Karpas-422 (cell line): Measurements from ENCODE around the gene MPPED1. TPM values are rescaled to one million over a fixed set of nuclear protein-coding genes. Genes with fewer than 3 reads are reported as not detected.

Source experiments
- DNase-seq: peaks from one replicate; pipeline ENCODE4 v3.0.0-alpha.2; 2015
- H2AFZ ChIP-seq: fragments of 200-600 bp; sonication (generic); 2 replicates; pipeline ENCODE4 v1.6.1; 2014; ENCODE audit warnings: antibody characterized with exemption, low read length, mixed read lengths
- H3K27ac ChIP-seq: fragments of 200-600 bp; sonication (generic); 2 replicates; pipeline ENCODE4 v1.5.1; 2014; ENCODE audit warnings: mild to moderate bottlenecking, low read length, moderate library complexity
- H3K27me3 ChIP-seq: fragments of 200-600 bp; sonication (generic); 2 replicates; pipeline ENCODE4 v1.6.1; 2014; ENCODE audit warnings: low read length, mixed read lengths
- H3K36me3 ChIP-seq: fragments of 200-600 bp; sonication (generic); 2 replicates; pipeline ENCODE4 v1.6.1; 2014; ENCODE audit warnings: low read length, mixed read lengths; ENCODE audit not compliant: insufficient read depth
- H3K4me1 ChIP-seq: fragments of 200-600 bp; sonication (generic); 2 replicates; pipeline ENCODE4 v1.6.1; 2014; ENCODE audit warnings: mild to moderate bottlenecking, low read length, mixed read lengths
- H3K4me2 ChIP-seq: fragments of 200-600 bp; sonication (generic); 2 replicates; pipeline ENCODE4 v1.6.1; 2014; ENCODE audit warnings: low read length, low read depth, mild to moderate bottlenecking; ENCODE audit not compliant: poor library complexity, severe bottlenecking
- H3K4me3 ChIP-seq: fragments of 200-600 bp; sonication (generic); 2 replicates; pipeline ENCODE4 v1.5.1; 2014; ENCODE audit warnings: mild to moderate bottlenecking, antibody characterized with exemption, low read length, mixed read lengths
- H3K79me2 ChIP-seq: fragments of 200-600 bp; sonication (generic); 2 replicates; pipeline ENCODE4 v1.6.1; 2014; ENCODE audit warnings: mild to moderate bottlenecking, low read length, mixed read lengths
- H3K9ac ChIP-seq: fragments of 200-600 bp; sonication (generic); 2 replicates; pipeline ENCODE4 v1.6.0; 2014; ENCODE audit warnings: low read length
- H3K9me2 ChIP-seq: fragments of 200-600 bp; sonication (generic), shearing (Covaris generic); replicated peaks from 2 replicates; pipeline ENCODE4 v1.6.0; 2014; ENCODE audit warnings: mild to moderate bottlenecking, low read length, moderate library complexity; ENCODE audit not compliant: insufficient read depth
- H3K9me3 ChIP-seq: fragments of 300-700, 200-600 bp; sonication (generic); 2 replicates; pipeline ENCODE4 v1.6.1; 2014; ENCODE audit warnings: low read length, mixed read lengths
- H4K20me1 ChIP-seq: fragments of 200-600 bp; sonication (generic); 2 replicates; pipeline ENCODE4 v1.6.1; 2014; ENCODE audit warnings: mild to moderate bottlenecking, antibody characterized with exemption, low read length, low read depth; ENCODE audit not compliant: insufficient read depth
- total RNA-seq: library from RNA; depleted of rRNA; stranded (reverse); fragments of >200 nt; shearing (Covaris generic); gene quantifications from 2 replicates; pipeline ENCODE4 v1.2.3, GENCODE V29; 2014; ENCODE audit warnings: low replicate concordance

The MPPED1 gene
- total RNA-seq, 1 experiment from 2014 or later = 0.15 TPM

DNA sequence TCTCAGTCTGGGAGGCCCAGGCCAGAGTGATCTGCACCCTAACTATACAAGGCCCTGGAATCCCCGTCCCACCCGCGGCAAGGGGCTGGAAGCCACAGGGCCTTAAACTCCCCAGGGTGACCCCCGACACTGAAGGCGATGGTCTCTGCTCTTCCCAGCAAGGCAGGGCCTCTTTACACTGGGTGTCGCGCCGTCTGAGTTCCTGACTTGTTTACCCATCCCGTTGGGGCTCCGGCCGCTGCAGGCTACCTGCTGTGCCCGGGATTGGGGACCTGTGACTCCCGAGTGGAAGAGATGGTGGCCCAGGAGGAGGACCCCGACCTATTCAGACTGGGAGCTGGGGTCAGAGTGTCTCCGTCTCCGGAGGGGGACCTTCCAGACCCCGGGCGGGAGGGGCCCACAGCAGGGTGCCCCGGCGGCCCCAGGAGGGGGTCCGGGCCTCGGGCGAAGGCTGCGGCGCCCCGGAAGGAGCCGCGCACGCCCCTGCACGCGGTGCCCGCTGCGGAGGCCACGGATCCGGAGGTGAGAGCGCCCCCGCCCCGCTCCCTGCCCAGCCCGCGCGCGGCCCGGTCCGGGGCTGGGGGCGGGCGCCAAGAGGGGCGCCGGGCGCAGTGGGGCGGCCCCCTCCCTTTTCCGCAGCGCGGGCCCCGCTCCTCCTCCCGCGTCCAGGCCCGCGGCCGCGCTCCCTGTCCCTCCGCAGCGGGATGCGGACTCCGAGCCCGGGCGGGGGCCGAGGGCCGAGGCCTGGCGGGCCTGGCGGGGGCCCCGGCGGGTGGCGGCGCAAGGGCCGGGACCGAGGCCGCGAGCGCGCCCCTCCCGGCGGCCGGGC, 560 bp upstream of the MPPED1 start:
- no peaks in the 10 kb centered on the region for H3K9me3 ChIP-seq
- no peaks in the 10 kb centered on the region for H3K79me2 ChIP-seq
- no peak overlapping the region for H3K27ac ChIP-seq
- no peaks in the 10 kb centered on the region for H3K27me3 ChIP-seq
- H3K4me1 ChIP-seq = no peaks in the 10 kb centered on the region
- no peaks in the 10 kb centered on the region for H3K9me2 ChIP-seq
- H3K4me3 ChIP-seq = no peak overlapping the region
- no peak for DNase-seq
- H2AFZ ChIP-seq = no peak overlapping the region
- no peak overlapping the region for H3K9ac ChIP-seq
- no peaks in the 10 kb centered on the region for H4K20me1 ChIP-seq
- H3K4me2 ChIP-seq = no peak overlapping the region
- H3K36me3 ChIP-seq = no peaks in the 10 kb centered on the region

DNA sequence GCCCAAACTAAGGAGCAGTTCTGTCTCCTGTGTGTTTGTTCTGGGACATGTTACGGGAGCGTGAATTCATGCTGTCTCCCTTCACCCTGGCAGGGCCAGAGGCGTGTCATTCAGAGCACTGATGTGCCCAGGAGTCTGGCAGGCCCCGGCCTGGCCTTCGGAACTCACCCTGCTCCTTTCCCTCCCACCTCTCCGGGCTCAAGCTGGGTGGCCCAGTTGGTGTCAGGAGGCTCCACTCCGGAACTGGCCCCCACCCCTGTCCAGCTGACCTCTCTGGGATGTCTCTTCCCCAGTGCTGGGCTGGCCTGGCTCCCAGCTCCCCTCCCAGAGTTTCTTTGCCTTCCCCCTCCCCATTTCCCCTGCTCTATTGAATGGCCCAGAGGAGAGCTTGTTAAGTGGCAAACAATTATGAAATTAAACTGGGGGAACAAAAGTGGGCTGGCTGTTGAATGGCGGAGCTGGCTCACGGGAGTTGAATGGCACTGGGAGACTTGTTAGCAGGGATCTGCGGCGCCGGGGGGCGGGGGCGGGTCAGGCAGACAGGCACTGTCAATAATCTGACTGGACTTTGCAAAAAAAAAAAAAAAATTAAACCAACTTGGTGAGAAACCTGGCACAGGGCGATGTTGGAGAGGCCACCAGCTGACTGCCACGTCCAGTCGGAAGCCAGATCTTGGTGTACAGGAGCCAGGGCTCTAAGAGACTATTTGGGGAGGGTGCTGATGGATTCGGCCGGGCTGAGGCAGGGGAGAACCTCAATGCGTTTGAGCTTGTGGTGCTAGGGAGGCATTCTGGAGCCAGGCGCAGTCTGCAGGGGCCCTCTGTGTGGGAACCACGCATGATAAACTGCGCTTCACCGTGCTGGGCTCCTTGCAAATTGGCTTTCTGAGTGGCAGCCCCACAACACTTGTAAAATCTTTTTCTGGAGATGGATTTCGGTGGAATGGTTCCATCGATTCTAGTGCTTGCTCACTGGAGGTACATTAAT, 1.3 kb downstream of the MPPED1 start:
- H3K9me3 ChIP-seq = no peaks in the 10 kb centered on the region
- no peak overlapping the region for H2AFZ ChIP-seq
- no peak overlapping the region for H3K4me2 ChIP-seq
- no peaks in the 10 kb centered on the region for H3K9me2 ChIP-seq
- no peak for DNase-seq
- no peak overlapping the region for H3K4me3 ChIP-seq
- H3K9ac ChIP-seq = no peak overlapping the region
- no peaks in the 10 kb centered on the region for H3K27me3 ChIP-seq
- H4K20me1 ChIP-seq = no peaks in the 10 kb centered on the region
- H3K27ac ChIP-seq = no peak overlapping the region
- no peaks in the 10 kb centered on the region for H3K79me2 ChIP-seq
- no peaks in the 10 kb centered on the region for H3K4me1 ChIP-seq
- no peaks in the 10 kb centered on the region for H3K36me3 ChIP-seq

- Histone ChIP-seq H3K4me3 (no peak overlapping the region), H3K4me2 (no peak overlapping the region), H3K9me2 (no peaks in the 10 kb centered on the region), H3K79me2 (no peaks in the 10 kb centered on the region), H2AFZ (no peak overlapping the region), H3K36me3 (no peaks in the 10 kb centered on the region), H3K9ac (no peak overlapping the region), H3K9me3 (no peaks in the 10 kb centered on the region), H3K4me1 (no peaks in the 10 kb centered on the region), H3K27me3 (no peaks in the 10 kb centered on the region), H3K27ac (no peak overlapping the region), H4K20me1 (no peaks in the 10 kb centered on the region)
- no peak for DNase-seq
These were observed 2.0 kb downstream of the MPPED1 start for GRCh38 chr22:43413826-43414225.

- no peak overlapping the region for H2AFZ ChIP-seq
- no peaks in the 10 kb centered on the region for H3K36me3 ChIP-seq
- no peaks in the 10 kb centered on the region for H3K4me1 ChIP-seq
- H3K27ac ChIP-seq = no peak overlapping the region
- H3K27me3 ChIP-seq = no peaks in the 10 kb centered on the region
- no peak overlapping the region for H3K4me2 ChIP-seq
- no peak for DNase-seq
- H3K4me3 ChIP-seq = no peak overlapping the region
- no peaks in the 10 kb centered on the region for H3K9me3 ChIP-seq
- no peak overlapping the region for H3K9ac ChIP-seq
- H3K9me2 ChIP-seq = no peaks in the 10 kb centered on the region
- H3K79me2 ChIP-seq = no peaks in the 10 kb centered on the region
- H4K20me1 ChIP-seq = no peaks in the 10 kb centered on the region
These were observed 3.9 kb downstream of the MPPED1 start for GRCh38 chr22:43415681-43416080.

DNA sequence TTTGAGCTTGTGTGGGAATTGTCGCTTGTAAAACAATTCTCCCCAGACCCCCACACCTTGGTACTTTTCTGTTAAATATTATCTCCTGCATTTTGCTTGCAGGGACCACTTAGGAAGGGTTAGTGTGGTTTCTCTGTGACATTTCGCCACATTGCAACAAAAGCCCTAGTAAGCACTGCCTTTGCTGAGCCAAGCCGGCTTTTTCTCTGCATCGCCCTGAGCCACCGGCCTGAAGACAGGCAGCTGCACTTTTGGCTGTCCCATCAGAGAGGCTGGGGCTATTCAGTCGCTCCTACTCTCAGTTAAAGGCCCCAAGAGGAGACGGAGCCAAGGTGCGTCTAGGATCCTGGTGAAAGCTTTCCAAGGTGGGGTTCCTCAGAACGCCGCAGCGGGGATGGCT, 5.7 kb downstream of the MPPED1 start:
- no peaks in the 10 kb centered on the region for H3K9me3 ChIP-seq
- H3K4me2 ChIP-seq = no peak overlapping the region
- no peak for DNase-seq
- no peaks in the 10 kb centered on the region for H3K79me2 ChIP-seq
- H3K9me2 ChIP-seq = no peaks in the 10 kb centered on the region
- no peak overlapping the region for H3K4me3 ChIP-seq
- no peak overlapping the region for H2AFZ ChIP-seq
- no peak overlapping the region for H3K9ac ChIP-seq
- no peaks in the 10 kb centered on the region for H3K27me3 ChIP-seq
- no peak overlapping the region for H3K27ac ChIP-seq
- H3K36me3 ChIP-seq = no peaks in the 10 kb centered on the region
- H4K20me1 ChIP-seq = no peaks in the 10 kb centered on the region
- no peaks in the 10 kb centered on the region for H3K4me1 ChIP-seq

DNA sequence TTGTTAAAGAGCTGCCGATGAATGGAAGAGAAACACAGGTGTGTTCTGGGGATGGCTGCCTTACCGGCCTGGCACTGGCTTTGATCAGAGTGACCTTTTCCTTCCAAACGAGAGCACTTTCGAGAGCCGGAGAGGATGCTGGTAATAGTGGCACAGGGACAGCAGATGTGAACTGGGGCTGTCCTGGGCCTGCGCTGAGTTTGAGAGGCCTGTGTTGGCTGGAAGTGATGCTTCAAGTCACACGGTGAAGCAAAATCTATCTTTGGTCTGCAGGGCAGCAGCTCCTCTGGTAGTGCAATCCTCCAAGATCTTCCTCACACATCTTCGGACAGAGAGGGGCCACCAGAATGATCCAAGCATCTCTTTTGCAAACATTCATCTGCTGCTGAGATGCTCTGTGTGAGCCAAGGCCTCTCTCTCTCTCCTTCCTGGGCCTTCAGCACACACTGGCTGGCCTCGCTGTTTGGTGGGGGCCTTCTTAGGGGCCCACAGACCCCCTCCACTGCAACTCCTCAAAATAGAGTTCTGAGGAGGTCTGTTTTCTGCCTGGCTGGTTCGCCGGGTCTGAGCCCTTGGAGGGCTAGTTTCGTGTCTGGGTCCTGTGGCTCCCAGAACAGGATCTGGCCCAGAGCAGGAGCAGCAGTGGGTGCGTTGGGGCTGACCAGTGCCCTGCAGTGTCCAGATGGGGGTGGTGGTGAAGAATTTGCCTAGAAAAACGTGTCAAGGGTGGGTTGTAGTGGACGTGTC, 6.4 kb downstream of the MPPED1 start:
- Histone ChIP-seq H3K4me1 (no peaks in the 10 kb centered on the region), H3K27me3 (no peaks in the 10 kb centered on the region), H3K4me2 (no peak overlapping the region), H4K20me1 (no peaks in the 10 kb centered on the region), H3K4me3 (no peak overlapping the region), H2AFZ (no peak overlapping the region), H3K9me3 (no peaks in the 10 kb centered on the region), H3K9me2 (no peaks in the 10 kb centered on the region), H3K9ac (no peak overlapping the region), H3K27ac (no peak overlapping the region), H3K79me2 (no peaks in the 10 kb centered on the region), H3K36me3 (no peaks in the 10 kb centered on the region)
- no peak for DNase-seq

GRCh38 chr22:43419371-43420080, 7.7 kb downstream of the MPPED1 start:
- Histone ChIP-seq H2AFZ (no peak overlapping the region), H3K4me1 (no peaks in the 10 kb centered on the region), H4K20me1 (no peaks in the 10 kb centered on the region), H3K4me2 (no peak overlapping the region), H3K9me3 (no peaks in the 10 kb centered on the region), H3K4me3 (no peak overlapping the region), H3K9ac (no peak overlapping the region), H3K36me3 (no peaks in the 10 kb centered on the region), H3K9me2 (no peaks in the 10 kb centered on the region), H3K79me2 (no peaks in the 10 kb centered on the region), H3K27ac (no peak overlapping the region), H3K27me3 (no peaks in the 10 kb centered on the region)
- no peak for DNase-seq
